ENCODE measurements around the gene PAXX. TPM values are rescaled to one million over a fixed set of nuclear protein-coding genes. Genes with fewer than 3 reads are reported as not detected.

Gene PAXX
- total RNA-seq, 1 experiment from 2014 or later, result 52.2 TPM

GRCh38 chr9:137035507-137035834, 43.2 kb downstream of the PAXX start:
- no peak for DNase-seq (ENCODE audit: low spot score)
- in situ Hi-C loops (cut with HindIII; ENCODE audit: low sequenced_read_pairs), result loop anchor here (25.0 kb wide), 1 partner anchor 98 kb away; the partner anchor contains the start of genes C8G and FBXW5

GRCh38 chr9:137035937-137036336, 43.7 kb downstream of the PAXX start:
- DNase-seq (ENCODE audit: low spot score), result no peak
- in situ Hi-C loops (cut with HindIII; ENCODE audit: low sequenced_read_pairs), result loop anchor here (25.0 kb wide), 1 partner anchor 99 kb away; the partner anchor contains the start of genes C8G and FBXW5

- in situ Hi-C loops (cut with HindIII; ENCODE audit: low sequenced_read_pairs), result loop anchor here (25.0 kb wide), 1 partner anchor 100 kb away; the partner anchor contains the start of genes C8G and FBXW5
- DNase-seq (ENCODE audit: low spot score), result no peak
Observed at GRCh38 chr9:137037035-137037434, 44.8 kb downstream of the PAXX start.

DNA sequence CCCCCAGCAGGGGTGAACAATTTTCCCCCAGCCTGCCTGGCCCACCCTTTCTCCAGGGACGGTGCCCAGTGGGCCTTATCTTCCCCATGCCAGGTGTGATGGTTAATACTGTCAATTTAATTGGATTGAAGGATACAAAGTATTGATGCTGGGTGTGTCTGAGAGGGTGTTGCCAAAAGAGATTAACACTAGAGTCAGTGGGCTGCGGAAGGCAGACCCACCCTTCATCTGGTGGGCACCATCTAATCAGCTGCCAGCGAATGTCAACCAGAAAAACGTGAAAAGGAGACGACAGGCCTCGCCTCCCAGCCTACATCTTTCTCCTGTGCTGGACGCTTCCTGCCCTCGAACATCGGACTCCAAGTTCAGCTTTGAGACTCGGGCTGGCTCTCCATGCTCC, 45.3 kb downstream of the PAXX start:
- DNase-seq (ENCODE audit: low spot score), result no peak
- in situ Hi-C loops (cut with HindIII; ENCODE audit: low sequenced_read_pairs), result loop anchor here (25.0 kb wide), 1 partner anchor 100 kb away; the partner anchor contains the start of genes C8G and FBXW5

- in situ Hi-C loops (cut with HindIII; ENCODE audit: low sequenced_read_pairs), result loop anchor here (25.0 kb wide), 1 partner anchor 102 kb away; the partner anchor contains the start of genes C8G and FBXW5
- no peak for DNase-seq (ENCODE audit: low spot score)
Observed at GRCh38 chr9:137038916-137039315, 46.7 kb downstream of the PAXX start.

DNA sequence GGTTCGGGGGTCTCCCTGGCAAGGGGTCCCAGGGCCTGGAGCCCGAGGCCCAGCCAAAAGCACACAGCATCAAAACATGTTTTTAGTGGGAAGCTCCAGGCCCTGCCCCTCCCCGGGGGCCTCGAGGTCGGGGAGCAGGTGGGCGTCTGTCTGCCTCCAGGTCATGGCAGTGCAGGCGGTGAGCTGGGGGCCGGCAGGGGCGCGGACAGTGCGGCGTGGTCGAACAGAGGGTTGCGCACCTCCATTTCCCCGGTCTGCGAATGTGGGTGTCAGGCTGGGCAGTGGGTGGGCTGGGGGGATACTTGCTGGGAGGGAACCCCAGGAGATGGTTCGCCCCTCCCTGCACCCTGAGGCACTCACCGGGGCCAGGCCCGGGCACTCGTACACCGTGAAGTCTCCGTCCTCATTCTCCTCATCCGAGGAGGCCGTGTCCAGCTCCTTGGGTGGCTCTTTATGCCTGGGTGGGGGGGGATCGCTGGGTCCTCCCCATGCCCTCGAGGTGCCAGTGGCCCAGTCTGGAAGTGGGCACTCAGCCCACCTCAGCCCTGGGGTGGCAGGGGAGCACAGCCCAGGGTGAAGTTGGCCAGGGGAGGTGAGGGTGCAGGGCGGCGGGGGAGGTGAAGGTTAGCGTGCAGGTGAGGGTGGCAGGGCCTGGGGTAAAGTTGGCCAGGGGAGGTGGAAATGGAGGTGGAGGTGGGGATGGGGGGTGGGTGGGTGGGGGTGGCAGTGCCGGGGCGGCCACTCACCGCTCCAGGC, 47.6 kb downstream of the PAXX start:
- in situ Hi-C loops (cut with HindIII; ENCODE audit: low sequenced_read_pairs), result loop anchor here (25.0 kb wide), 1 partner anchor 102 kb away; the partner anchor contains the start of genes C8G and FBXW5
- no peak for DNase-seq (ENCODE audit: low spot score)

GRCh38 chr9:137040568-137040967, 48.3 kb downstream of the PAXX start:
- in situ Hi-C loops (cut with HindIII; ENCODE audit: low sequenced_read_pairs), result loop anchor here (25.0 kb wide), 1 partner anchor 103 kb away; the partner anchor contains the start of genes C8G and FBXW5
- DNase-seq (ENCODE audit: low spot score), result no peak

GRCh38 chr9:137041124-137041523, 48.9 kb downstream of the PAXX start:
- in situ Hi-C loops (cut with HindIII; ENCODE audit: low sequenced_read_pairs), result loop anchor here (25.0 kb wide), 1 partner anchor 104 kb away; the partner anchor contains the start of genes C8G and FBXW5
- no peak for DNase-seq (ENCODE audit: low spot score)

DNA sequence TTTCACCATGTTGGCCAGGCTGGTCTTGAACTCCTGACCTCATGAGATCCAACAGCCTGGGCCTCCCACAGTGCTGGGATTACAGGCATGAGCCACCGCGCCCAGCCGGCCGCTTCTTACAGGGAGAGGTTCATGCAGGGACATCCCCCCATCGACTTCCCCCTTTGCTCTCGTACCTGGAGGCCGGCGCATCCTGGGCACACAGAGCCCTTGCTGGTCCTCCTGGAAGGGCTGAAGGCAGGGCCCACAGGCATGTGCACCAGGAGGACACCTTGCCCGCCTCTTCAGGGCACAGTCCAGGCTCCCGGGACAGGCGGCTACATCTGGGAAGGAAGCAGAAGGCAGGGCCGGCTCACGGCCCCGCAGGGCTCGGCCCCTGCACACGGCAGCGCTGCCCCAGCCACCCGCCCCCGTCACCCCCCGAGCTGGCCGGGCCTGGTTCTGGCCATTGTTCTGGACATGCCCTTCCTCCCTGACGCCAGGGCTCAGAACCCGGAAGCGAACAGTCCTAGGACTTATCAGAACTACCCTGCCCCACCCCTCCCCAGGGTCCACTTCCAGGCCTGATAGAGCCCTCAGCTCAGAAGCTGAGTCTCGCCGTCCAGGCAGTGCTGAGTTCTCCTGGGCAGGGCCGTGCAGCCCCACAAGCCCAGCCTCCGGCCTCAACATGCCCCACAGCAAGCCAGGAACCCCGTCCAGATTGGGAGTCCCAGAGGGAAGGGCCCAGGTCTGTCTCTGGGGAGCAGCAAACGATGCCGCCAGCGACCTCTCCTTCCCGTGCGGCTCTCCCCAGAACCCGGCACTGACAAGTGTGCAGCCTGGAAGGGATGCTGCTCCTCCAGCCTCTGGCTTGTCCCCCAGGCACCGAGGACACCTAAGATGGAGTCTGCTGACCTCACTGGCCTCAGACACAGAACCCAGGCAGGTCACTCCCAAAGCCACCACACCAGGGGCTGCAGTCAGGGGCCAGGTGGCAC, 50.8 kb downstream of the PAXX start:
- in situ Hi-C loops (cut with HindIII; ENCODE audit: low sequenced_read_pairs), result loop anchor here (25.0 kb wide), 1 partner anchor 106 kb away; the partner anchor contains the start of genes C8G and FBXW5
- no peak for DNase-seq (ENCODE audit: low spot score)

Other genes with a start within 250 kb of the PAXX start
- gene LCN10, start 249.5 kb upstream of the PAXX start, total RNA-seq (2014; rRNA removed; shearing (Covaris generic)), result not detected in 2 replicates
- not detected in 2 replicates for gene LCN6, start 243.9 kb upstream of the PAXX start, total RNA-seq (2014; rRNA removed; shearing (Covaris generic))
- gene LCN8, start 234.2 kb upstream of the PAXX start, total RNA-seq (2014; rRNA removed; shearing (Covaris generic)), result not detected in 2 replicates
- not detected in 2 replicates for gene LCN15, start 227.9 kb upstream of the PAXX start, total RNA-seq (2014; rRNA removed; shearing (Covaris generic))
- gene TMEM141, start 201.1 kb upstream of the PAXX start, total RNA-seq (2014; rRNA removed; shearing (Covaris generic)), result 60.8 and 107 TPM in 2 replicates
- gene CCDC183, start 196.1 kb upstream of the PAXX start, total RNA-seq (2014; rRNA removed; shearing (Covaris generic)), result not detected in 2 replicates
- gene RABL6, start 184.5 kb upstream of the PAXX start, total RNA-seq (2014; rRNA removed; shearing (Covaris generic)), result 199 and 222 TPM in 2 replicates
- 0.49 and 1.1 TPM in 2 replicates for gene AJM1, start 149.9 kb upstream of the PAXX start, total RNA-seq (2014; rRNA removed; shearing (Covaris generic))
- gene PHPT1, start 143.0 kb upstream of the PAXX start, total RNA-seq (2014; rRNA removed; shearing (Covaris generic)), result 139 and 226 TPM in 2 replicates
- 1.9 TPM in 2 replicates for gene MAMDC4, start 140.1 kb upstream of the PAXX start, total RNA-seq (2014; rRNA removed; shearing (Covaris generic))
- gene EDF1, start 126.1 kb upstream of the PAXX start, total RNA-seq (2014; rRNA removed; shearing (Covaris generic)), result 308 and 348 TPM in 2 replicates
- gene TRAF2, start 105.9 kb upstream of the PAXX start, total RNA-seq (2014; rRNA removed; shearing (Covaris generic)), result 22.6 and 36.3 TPM in 2 replicates
- 118 and 124 TPM in 2 replicates for gene FBXW5, start 47.7 kb upstream of the PAXX start, total RNA-seq (2014; rRNA removed; shearing (Covaris generic))
- 0.92 TPM in 1 of 2 replicates, not detected in the other for gene C8G, start 47.2 kb upstream of the PAXX start, total RNA-seq (2014; rRNA removed; shearing (Covaris generic))
- gene LCN12, start 40.1 kb upstream of the PAXX start, total RNA-seq (2014; rRNA removed; shearing (Covaris generic)), result not detected in 2 replicates
- 4.7 TPM in 1 of 2 replicates, not detected in the other for gene PTGDS, start 14.9 kb upstream of the PAXX start, total RNA-seq (2014; rRNA removed; shearing (Covaris generic))
- not detected in 2 replicates for gene LCNL1, start 9.4 kb upstream of the PAXX start, total RNA-seq (2014; rRNA removed; shearing (Covaris generic))
- gene CLIC3, start 4.1 kb downstream of the PAXX start, total RNA-seq (2014; rRNA removed; shearing (Covaris generic)), result 2.1 and 6.2 TPM in 2 replicates
- 8.5 and 12.3 TPM in 2 replicates for gene ABCA2, start 35.8 kb downstream of the PAXX start, total RNA-seq (2014; rRNA removed; shearing (Covaris generic))
- not detected in 2 replicates for gene FUT7, start 39.7 kb downstream of the PAXX start, total RNA-seq (2014; rRNA removed; shearing (Covaris generic))
- gene NPDC1, start 53.8 kb downstream of the PAXX start, total RNA-seq (2014; rRNA removed; shearing (Covaris generic)), result 32.0 and 38.4 TPM in 2 replicates
- not detected in 2 replicates for gene ENTPD2, start 61.6 kb downstream of the PAXX start, total RNA-seq (2014; rRNA removed; shearing (Covaris generic))
- 62.9 and 63.5 TPM in 2 replicates for gene SAPCD2, start 78.1 kb downstream of the PAXX start, total RNA-seq (2014; rRNA removed; shearing (Covaris generic))
- gene UAP1L1, start 85.1 kb downstream of the PAXX start, total RNA-seq (2014; rRNA removed; shearing (Covaris generic)), result 28.9 and 34.7 TPM in 2 replicates
- 67.0 and 73.9 TPM in 2 replicates for gene MAN1B1, start 94.6 kb downstream of the PAXX start, total RNA-seq (2014; rRNA removed; shearing (Covaris generic))
- 1.2 and 3.0 TPM in 2 replicates for gene DPP7, start 122.3 kb downstream of the PAXX start, total RNA-seq (2014; rRNA removed; shearing (Covaris generic))
- gene GRIN1, start 146.7 kb downstream of the PAXX start, total RNA-seq (2014; rRNA removed; shearing (Covaris generic)), result not detected in 2 replicates
- 1.3 TPM in 1 of 2 replicates, not detected in the other for gene LRRC26, start 177.6 kb downstream of the PAXX start, total RNA-seq (2014; rRNA removed; shearing (Covaris generic))
- not detected in 2 replicates for gene TMEM210, start 179.6 kb downstream of the PAXX start, total RNA-seq (2014; rRNA removed; shearing (Covaris generic))
- gene ANAPC2, start 196.1 kb downstream of the PAXX start, total RNA-seq (2014; rRNA removed; shearing (Covaris generic)), result 58.8 and 63.6 TPM in 2 replicates
- 95.8 and 122 TPM in 2 replicates for gene SSNA1, start 196.3 kb downstream of the PAXX start, total RNA-seq (2014; rRNA removed; shearing (Covaris generic))
- 17.6 and 25.7 TPM in 2 replicates for gene TPRN, start 208.3 kb downstream of the PAXX start, total RNA-seq (2014; rRNA removed; shearing (Covaris generic))
- 45.7 and 57.4 TPM in 2 replicates for gene TMEM203, start 213.2 kb downstream of the PAXX start, total RNA-seq (2014; rRNA removed; shearing (Covaris generic))
- gene NDOR1, start 213.3 kb downstream of the PAXX start, total RNA-seq (2014; rRNA removed; shearing (Covaris generic)), result 3.9 and 6.4 TPM in 2 replicates
- gene RNF208, start 229.8 kb downstream of the PAXX start, total RNA-seq (2014; rRNA removed; shearing (Covaris generic)), result not detected in 2 replicates
- 10.7 and 16.0 TPM in 2 replicates for gene CYSRT1, start 232.8 kb downstream of the PAXX start, total RNA-seq (2014; rRNA removed; shearing (Covaris generic))
- not detected in 2 replicates for gene RNF224, start 235.1 kb downstream of the PAXX start, total RNA-seq (2014; rRNA removed; shearing (Covaris generic))
- not detected in 2 replicates for gene SLC34A3, start 238.5 kb downstream of the PAXX start, total RNA-seq (2014; rRNA removed; shearing (Covaris generic))
- 1,012 and 1,099 TPM in 2 replicates for gene TUBB4B, start 248.9 kb downstream of the PAXX start, total RNA-seq (2014; rRNA removed; shearing (Covaris generic))

Data from G401 (cell line).